ENCODE data around the gene CDCA3.
"Not testable (repeated sequence)": the region's sequence is repeated elsewhere in the genome, so short reads cannot be mapped to it uniquely, and the experiment has no call there.

Gene CDCA3
- total RNA-seq = 0.36 to 1.8 (median 0.80) reads per million in 4 donors

DNA sequence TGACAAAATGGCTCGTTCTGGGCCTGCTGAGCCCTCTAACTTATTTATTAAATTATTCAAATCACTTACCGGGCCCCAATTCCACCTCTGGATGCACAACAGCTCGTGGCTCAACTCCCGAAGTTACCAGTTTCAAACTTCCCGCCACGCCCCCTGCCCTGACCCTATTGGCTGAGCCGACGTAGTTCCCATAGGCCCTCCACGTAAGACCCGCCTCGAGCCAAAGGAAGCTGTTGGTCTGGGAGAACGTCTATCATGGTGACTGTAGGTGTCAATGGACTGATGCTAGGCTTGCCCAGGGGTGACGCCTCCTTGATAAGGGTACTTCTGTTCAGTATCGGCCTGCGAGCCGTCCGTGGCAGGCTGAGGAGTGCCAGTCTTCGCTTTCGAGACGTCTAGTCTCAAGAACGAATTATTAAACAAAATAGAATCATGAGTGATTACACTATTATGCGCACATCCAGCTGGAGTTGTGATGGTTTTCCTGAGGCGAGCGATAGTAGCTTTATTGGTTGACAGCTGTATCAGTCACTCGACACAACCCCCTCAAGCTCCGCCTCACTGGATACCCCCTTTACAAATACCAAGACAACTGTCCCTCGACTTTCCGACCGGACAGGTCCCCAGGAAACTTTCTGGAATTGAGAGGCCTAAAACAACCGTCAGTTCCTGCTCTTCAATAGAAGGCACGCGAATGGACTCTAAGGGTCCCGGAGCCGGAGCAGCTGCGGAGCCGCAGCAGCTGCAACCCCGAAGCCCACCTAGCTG, at the start of gene CDCA3:
CDCA3 (minus strand) TSS at position 134 of the 768 bp plus-strand sequence. CDS start 334 bp downstream, outside the sequence.
- peak; percentile 84 to 98 (median 90) for DNase-seq

DNA sequence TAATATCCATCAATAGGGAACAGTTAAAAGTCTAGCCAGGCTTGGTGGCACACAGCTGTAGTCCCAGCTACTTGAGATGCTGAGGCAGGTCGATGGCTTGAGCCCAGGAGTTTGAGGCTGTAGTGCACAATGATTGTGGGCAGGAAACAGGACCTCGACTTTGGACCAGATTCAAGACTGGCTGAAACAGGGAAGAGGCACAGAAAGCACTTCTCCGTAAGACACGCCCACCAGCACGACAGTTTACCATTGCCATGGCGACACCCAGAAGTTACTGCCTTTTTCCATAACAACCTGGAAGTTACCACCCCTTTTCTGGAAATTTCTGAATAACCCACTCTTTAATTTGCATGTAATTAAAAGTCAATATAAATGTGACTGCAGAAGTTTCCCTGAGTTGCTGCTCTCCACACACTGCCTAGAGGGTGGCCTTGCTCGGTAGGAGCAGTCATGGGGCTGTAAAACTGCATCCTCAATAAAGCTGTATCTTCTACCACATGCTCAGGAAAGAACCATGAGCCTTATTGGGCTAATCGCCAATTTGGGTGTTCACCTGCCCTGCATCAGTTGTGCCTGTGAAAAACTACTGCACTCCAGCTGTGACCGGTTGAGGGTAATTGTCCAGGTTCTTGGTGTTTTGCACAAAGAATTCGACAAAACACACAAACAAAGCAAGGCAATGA, 48.9 kb upstream of the CDCA3 start:
- no peak for DNase-seq

DNA sequence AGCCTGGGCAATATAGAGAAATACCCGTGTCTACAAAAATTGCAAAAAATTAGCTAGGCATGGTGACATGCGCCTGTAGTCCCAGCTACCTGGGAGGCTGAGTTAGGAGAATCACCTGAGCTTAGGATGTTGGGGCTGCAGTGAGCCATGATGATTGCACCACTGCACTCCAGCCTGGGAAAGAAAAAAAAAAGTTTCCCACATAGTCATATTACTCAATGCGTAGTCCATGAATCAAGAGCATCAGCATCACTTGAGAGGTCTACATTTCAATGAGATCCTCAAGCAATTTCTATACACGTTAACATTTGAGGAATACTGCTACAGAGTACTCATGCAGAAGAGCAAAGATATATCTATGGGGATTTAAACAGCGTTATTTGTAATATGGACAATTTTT, 48.3 kb upstream of the CDCA3 start:
- DNase-seq = no peak

DNA sequence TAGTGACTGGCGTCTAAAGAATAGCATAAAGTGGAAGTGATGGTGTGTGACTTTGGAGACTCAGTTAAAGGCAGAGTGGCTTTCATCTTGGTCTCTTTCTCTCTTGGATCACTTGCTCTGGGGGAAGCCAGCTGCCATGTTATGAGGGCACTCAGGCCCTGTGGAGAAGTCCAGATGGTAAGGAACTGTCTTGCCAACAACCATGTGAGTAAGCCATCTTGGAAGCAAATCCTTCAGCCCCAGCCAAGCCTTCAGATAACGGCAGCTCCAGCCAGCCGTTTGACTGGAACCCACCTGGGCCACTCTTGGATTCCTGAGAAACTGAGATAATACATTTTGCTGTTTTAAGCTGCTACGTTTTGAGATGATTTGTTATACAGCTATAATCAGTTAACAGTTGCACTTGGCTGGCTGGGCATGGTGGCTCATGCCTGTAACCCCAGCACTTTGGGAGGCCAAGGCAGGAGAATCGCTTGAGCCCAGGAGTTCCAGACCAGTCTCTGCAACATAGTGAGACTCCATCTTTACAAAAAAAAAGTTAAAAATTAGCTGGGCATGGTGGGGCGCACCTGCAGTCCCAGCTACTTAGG, 45.9 kb upstream of the CDCA3 start:
- no peak for DNase-seq

DNA sequence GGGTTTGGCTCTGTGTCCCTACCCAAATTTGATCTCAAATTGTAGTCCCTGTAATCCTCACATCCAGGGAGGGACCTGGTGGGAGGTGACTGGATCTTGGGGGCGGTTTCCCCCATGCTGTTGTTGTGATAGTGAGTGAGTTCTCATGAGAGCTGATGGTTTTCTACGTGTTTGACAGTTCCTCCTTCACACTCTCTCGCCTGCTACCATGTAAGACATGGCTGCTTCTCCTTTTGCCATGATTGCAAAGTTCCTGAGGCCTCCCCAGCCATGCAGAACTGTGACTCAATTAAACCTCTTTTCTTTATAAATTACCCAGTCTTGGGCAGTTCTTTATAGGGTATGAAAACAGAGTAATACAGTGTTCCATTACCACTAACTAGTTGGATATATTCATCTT, 43.2 kb upstream of the CDCA3 start:
- DNase-seq = no peak

DNA sequence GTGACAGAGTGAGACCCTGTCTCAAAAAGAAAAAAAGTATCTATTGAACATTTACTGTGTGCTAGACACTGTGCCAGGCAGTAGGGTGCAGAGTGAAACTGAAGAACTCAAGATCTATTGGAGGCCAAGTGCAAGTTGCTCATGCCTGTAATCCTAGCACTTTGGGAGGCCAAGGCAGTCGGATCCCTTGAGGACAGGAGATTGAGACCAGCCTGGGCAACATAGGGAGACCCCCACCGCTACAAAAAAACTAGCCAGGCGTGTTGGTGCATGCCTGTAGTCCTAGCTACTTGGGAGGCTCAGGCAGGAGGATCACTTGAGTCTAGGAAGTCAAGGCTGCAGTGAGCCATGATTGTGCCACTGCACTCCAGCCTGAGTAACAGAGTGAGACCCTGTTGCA, 41.6 kb upstream of the CDCA3 start:
- not testable (repeated sequence) for DNase-seq

DNA sequence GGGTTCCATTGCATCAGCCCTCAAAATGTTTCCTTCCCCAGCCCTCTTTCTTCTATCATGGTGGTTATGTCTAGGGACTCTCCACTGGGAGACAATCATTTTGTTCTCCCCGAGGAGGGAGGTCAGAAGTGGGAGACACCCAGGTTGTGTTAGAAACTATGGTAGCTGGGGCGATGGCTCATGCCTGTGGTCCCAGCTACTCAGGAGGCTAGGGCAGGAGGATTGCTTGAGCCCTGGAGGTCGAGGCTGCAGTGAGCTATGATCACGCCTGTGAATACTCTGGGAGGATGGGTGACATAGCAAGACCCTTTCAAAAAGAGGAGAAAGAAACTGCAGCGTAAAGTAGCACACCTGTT, 40.5 kb upstream of the CDCA3 start:
- no peak for DNase-seq

DNA sequence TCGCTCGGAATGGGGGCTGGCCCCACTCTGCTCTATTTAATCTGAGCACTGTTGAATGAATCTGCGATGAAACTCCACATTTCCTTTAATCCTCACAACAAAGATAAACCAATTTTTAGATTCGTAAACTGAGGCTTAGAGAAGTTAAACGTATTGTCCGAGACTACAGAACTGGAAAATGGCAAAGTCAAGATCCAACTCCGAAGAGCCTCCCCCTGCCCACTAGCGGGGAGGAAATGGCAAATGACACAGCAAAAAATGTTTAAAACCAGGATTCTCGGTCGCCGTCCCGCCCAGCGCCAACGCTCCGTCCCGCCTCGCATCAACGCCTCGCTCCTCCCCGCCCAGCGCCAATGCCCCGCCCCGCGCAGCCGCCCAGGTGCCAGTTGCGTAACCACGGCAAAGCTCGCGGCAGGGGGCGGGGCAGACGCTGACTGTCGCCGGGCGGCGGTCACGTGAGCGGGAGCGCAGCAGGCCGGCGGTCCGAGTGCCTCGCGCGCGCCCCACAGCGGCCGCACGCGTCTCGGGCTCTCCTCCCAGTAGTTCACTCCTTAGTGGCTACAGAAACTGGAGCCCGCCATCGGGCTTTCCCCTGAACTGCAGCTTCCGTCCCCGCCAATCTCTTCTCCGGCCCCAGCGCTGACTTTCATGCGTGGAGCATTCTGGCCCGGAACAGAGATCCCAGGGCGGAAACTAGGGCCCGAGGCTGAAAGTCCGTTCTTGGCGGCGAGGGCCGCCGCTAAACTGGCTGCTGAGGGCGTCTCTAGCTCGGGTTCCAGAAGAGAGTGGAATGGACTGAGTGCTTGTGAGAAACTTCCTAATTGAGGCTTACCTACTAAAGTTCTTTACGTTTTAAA, 39.9 kb upstream of the CDCA3 start:
- DNase-seq = peak; percentile 98 to 100 (median 99)

DNA sequence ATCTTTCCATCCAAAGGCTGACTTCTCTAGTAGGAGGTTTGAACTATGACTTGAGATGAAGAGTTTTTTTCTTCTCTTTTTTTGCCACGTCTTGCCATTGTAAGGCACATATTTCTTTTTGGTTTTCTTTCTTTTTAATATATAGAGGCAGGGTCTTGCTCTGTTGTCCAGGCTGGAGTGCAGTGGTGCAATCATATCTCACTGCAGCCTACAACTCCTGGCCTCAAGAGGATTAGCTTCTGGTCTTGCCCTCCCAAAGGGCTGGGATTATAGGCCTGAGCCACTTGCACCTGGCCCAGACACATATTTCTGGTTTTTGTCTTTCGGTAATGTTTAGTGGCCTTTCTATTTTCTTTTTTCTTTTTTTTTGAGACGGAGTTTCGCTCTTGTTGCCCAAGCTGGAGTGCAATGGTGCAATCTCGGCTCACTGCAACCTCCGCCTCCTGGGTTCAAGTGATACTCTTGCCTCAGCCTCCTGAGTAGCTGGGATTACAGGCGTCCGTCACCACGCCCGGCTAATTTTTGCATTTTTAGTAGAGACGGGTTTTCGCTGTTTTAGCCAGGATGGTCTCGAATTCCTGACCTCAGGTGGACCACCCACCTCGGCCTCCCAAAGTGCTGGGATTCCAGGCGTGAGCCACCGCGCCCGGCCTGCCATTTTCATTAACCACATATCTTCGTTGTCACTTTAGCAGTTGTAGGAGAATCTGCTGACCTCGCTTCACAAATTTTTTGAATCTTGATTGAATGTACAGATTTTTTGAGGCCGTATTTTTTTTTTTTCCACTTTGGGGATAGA, 38.9 kb upstream of the CDCA3 start:
- not testable (repeated sequence) for DNase-seq

DNA sequence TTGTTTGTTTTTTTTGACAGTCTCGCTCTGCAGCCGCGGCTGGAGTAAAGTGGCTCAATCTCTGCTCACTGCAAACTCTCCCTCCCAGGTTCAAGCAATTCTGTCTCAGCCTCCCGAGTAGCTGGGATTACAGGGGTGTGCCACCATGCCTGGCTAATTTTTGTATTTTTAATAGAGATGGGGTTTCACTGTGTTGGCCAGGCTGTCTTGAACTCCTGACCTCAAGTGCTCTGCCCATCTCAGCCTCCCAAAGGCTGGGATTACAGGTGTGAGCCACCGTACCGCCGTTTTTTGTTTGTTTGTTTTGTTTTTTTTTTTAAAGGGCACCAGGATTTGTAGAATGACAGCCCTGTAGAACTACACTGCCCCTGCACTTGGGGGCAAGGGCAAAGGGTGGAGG, 37.7 kb upstream of the CDCA3 start:
- not testable (repeated sequence) for DNase-seq

DNA sequence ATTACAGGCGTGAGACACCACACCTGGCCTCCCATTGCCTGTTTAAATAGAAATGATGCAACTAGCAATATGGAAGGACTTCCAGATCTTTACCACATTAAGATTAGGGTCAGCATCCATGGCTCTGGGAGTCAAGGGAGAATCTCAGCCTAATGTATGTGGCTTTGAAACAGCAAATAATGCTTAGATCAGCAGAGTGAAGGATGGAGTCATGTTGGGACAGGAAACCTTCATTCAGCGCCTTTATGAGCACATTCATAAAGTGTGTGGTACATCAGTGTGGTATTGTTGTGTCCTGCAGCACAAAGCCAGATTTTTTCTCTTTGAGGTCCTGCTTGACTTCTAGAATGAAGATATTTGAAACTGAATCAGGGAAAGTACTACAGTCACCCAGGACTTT, 37.3 kb upstream of the CDCA3 start:
- DNase-seq = no peak

DNA sequence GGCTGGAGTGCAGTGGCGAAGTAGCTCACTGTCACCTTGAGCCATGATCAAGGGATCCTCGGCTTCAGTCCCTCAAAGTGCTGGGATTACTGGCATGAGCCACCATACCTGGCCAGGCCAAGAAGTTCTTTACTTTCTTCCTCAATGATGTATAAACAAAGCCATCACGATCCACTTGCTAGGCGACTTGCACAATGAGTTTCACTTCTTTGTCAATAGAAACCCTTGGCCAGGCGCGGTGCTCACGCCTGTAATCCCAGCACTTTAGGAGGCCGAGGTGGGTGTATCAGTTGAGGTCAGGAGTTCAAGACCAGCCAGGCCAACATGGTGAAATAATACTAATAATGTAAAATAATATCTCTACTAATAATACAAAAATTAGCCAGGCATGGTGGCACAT, 36.4 kb upstream of the CDCA3 start:
- no peak for DNase-seq

DNA sequence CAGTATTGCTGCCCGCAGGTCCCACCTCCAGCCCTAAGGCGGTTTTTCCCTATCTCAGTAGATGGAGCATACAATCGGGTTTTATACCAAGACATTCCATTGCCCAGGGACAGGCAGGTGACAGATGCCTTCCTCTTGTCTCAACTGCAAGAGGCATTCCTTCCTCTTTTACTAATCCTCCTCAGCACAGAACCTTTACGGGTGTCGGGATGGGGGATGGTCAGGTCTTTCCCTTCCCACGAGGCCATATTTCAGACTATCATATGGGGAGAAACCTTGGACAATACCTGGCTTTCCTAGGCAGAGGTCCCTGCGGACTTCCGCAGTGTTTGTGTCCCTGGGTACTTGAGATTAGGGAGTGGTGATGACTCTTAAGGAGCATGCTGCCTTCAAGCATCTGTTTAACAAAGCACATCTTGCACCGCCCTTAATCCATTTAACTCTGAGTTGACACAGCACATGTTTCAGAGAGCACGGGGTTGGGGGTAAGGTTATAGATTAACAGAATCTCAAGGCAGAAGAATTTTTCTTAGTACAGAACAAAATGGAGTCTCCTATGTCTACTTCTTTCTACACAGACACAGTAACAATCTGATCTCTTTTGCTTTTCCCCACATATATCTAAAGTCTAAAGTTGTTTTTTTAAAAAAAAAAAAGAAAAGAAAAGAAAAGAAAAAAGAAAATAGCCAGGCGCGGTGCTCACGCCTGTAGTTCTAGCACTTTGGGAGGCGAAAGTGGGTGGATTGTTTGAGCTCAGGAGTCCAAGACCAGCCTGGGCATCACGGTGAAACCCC, 35.3 kb upstream of the CDCA3 start:
- DNase-seq = not testable (repeated sequence)

DNA sequence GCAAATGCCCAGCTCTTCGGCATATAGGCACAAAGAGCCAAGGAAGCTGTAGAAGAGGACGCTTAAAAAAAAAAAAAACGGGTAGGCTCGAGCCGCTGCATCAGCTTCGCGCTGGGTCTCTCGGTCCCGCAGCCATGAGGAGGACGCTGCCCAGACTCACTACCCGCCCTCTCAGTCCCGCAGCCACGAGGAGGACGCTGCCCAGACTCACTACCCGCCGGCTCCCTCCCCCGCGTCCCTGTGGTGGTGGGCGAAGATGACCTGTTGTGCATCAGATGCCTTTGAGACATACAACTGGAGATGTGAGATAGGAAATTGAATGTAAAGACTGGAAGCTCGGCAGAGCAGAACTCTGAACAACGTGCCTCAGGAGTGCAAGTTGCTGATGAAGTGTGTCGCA, 33.5 kb upstream of the CDCA3 start:
- no peak for DNase-seq

DNA sequence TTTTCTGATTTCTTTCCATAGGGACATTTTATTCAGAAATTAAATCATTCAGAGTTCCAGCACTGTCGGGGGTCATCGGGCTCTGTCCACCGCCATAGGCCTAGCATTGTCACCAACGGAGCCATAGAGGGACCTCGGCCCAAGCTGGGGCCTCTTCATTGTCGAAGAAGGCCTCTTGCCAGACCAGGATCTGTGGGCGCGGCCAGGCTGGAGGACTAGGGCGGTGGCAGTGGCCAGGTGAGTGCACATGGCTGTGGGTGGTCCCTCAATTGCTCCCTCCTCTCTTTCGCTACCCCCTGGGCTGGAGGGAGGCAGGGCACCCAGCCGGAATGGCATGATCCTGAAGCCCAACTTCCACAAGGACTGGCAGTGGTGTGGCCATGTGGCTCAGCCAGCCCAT, 32.6 kb upstream of the CDCA3 start:
- DNase-seq = no peak

DNA sequence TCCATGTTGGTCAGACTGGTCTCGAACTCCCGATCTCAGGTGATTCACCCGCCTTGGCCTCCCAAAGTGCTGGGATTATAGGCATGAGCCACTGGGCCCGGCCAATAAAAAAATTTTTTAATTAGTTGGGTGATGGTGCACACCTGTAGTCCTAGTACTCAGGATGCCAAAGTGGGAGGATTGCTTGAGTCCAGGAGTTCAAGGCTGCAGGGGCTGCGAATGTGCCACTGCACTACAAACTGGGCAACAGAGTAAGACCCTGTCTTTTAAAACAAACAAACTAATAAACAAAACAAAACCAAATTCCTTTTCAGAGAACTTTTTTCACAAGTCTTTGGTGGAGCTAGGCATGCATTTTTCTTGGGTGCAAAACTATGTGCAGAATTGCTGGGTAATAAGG, 32.2 kb upstream of the CDCA3 start:
- DNase-seq = no peak

DNA sequence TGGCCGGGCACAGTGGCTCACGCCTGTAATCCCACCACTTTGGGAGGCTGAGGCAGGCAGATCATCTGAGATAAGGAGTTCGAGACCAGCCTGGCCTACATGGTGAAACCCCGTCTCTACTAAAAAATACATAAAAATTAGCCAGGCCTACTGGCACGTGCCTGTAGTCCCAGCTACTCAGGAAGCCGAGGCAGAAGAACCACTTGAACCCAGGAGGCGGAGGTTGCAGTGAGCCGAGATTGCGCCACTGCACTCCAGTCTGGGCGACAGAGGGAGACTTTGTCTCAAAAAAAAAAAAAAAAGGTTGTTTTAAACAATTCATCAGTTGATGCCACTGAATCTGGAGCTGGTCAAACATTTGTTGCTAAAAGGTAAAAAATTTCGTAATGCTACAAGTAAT, 28.7 kb upstream of the CDCA3 start:
- DNase-seq = not testable (repeated sequence)

DNA sequence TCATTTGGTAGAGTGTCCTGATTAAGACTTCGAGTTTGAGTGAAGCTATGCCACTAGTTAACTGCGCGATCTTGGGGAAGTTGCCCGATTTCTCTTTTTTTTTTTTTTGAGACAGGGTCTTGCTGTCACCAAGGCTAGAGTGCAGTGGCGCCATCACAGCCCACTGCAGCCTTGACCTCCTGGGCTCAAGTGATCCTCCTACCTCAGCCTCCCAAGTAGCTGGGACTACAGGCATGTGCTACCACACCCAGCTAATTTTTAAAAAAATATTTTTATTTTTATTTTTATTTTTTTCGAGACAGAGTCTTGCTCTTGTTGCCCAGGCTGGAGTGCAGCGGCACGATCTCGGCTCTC, 22.9 kb upstream of the CDCA3 start:
- DNase-seq = not testable (repeated sequence)

DNA sequence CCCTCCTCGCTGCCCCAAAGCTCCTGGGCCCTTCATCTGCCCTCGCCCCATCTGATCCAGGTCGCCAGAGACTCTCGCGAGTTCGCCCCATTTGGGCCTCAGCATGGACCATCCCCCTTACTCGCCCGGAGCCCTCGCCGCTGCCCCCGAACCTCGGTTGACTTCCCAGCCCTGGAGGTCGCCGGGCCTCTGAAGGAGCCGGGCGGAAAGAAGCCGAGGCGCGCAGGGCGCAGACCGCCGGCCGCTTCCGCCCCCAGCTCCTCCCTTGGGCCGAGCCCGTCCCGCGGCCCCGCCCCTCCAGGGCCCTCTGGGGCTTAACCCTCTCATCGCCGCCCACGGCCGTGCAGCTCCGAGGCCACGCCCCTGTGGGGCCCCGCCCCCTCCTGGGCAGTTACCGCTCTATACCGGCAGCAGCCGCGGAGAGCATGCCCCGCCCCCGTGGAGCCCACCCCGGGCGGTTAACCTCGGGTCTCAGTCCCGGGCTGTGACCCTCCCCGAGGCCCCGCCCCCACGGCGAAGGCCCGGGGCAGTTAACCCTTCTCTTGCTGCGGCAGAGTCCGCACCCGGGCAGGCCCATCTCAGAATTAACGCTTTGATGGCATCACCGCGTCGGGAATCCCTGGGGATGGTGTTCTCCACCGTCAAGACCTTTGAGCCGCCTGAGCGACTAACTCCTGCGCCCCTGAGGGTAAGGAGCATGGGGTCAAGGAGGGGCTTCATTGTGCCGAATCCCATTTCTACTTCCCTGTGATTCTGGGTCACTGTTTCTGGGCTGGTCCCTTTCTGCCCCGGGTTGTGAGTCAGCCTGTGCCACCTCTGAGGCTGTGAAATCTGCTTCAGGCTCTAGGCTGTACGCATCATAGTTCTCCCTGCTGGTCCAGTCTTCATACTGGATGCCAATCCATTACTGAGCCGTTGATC, 22.3 kb upstream of the CDCA3 start, which contains the start of gene SPSB2:
SPSB2 (minus strand) TSS at position 210 of the 921 bp plus-strand sequence. CDS start 402 bp downstream, outside the sequence.
- peak; percentile 97 to 99 (median 98) for DNase-seq
